ENCODE data around the gene TSNAX. TPM values are rescaled to one million over a fixed set of nuclear protein-coding genes. Genes with fewer than 3 reads are reported as not detected.
A peak's percentile ranks its signal among the peaks of the same experiment; 100 is the strongest.

The TSNAX gene
- total RNA-seq, 1 experiment from 2014 or later, result 38.0 TPM

GRCh38 chr1:231584921-231585320 is 56.5 kb downstream of the TSNAX start (continued):
- TF ChIP-seq GTF2I (CRISPR knock-in tag; conservative IDR thresholded peaks at IDR 0.05) (no peak), ZBTB21 (CRISPR knock-in tag; IDR thresholded peaks at IDR 0.05; ENCODE audit: borderline replicate concordance) (no peak), FOXP1 (CRISPR knock-in tag; IDR thresholded peaks at IDR 0.05; ENCODE audit: borderline replicate concordance) (no peak), FOXK1 (CRISPR knock-in tag; IDR thresholded peaks at IDR 0.05) (no peak), ZNF512 (CRISPR knock-in tag; IDR thresholded peaks at IDR 0.05; ENCODE audit: borderline replicate concordance) (no peak)

- Mint-ChIP-seq H3K9me3 (no peaks in the 10 kb centered on the region), H3K36me3 (no peaks in the 10 kb centered on the region), H3K27me3 (ENCODE audit: low read depth) (no peaks in the 10 kb centered on the region; the same call in 1 of the 2 replicates), H3K27ac (no peak overlapping the region), H3K4me3 (no peak overlapping the region), H3K4me1 (no peaks in the 10 kb centered on the region)
- ChIA-PET POLR2A (no interaction called here), CTCF (interaction anchor here (1.0 to 2.1 kb wide), 5 partner anchors 16 to 253 kb away, joined by 3 to 8 read pairs (median 5); partner anchors contain the start of genes EXOC8 and SPRTN)
- peak; percentile 92 for ATAC-seq
- TF ChIP-seq ZNF532 (CRISPR knock-in tag; IDR thresholded peaks at IDR 0.05; ENCODE audit: borderline replicate concordance) (no peak), CTCF (IDR thresholded peaks at IDR 0.05) (peak; percentile 37; the same call in 1 of the 2 replicates)
- DNase-seq (ENCODE audit: low spot score), result peak; percentile 48
Measured at GRCh38 chr1:231590453-231591198, 62.2 kb downstream of the TSNAX start.

GRCh38 chr1:231591466-231591865 is 63.0 kb downstream of the TSNAX start:
- H3K9me3 Mint-ChIP-seq, result no peaks in the 10 kb centered on the region
- H3K27me3 Mint-ChIP-seq (ENCODE audit: low read depth), result no peaks in the 10 kb centered on the region; the same call in none of the 2 replicates
- DNase-seq (ENCODE audit: low spot score) (no peak), ATAC-seq (no peak)
- H3K4me1 Mint-ChIP-seq, result peaks cover 4% of the 10 kb centered on the region
- no peaks in the 10 kb centered on the region for H3K36me3 Mint-ChIP-seq
- H3K27ac Mint-ChIP-seq, result no peak overlapping the region
- ChIA-PET CTCF (interaction anchor here (1.4 to 2.1 kb wide), 4 partner anchors 15 to 253 kb away, joined by 4 to 8 read pairs (median 5); partner anchors contain the start of genes EXOC8 and SPRTN), POLR2A (no interaction called here)
- no peak overlapping the region for H3K4me3 Mint-ChIP-seq
- TF ChIP-seq E2F5 (CRISPR knock-in tag; IDR thresholded peaks at IDR 0.05), result no peak
- TF ChIP-seq FOXP4 (CRISPR knock-in tag; IDR thresholded peaks at IDR 0.05), result no peak
- no peak for TF ChIP-seq PRDM15 (CRISPR knock-in tag; IDR thresholded peaks at IDR 0.05)

All from WTC11 (cell line).